ENCODE results near the gene KICS2. TPM values are rescaled to one million over a fixed set of nuclear protein-coding genes. Genes with fewer than 3 reads are reported as not detected.
"Not testable (repeated sequence)": the region's sequence is repeated elsewhere in the genome, so short reads cannot be mapped to it uniquely, and the experiment has no call there.

The KICS2 gene
- polyA plus RNA-seq, 3 donors = 2.7 to 5.5 (median 3.5) TPM

- H3K79me2 ChIP-seq (ENCODE audit: insufficient read depth, low read length) = no peaks in the 10 kb centered on the region
- H3K9me3 Mint-ChIP-seq = peaks cover 0 to 7% (median 3%) of the 10 kb centered on the region in 7 donors
- no peak for TF ChIP-seq CTCF (IDR thresholded peaks at IDR 0.05)
- H3K27me3 Mint-ChIP-seq (ENCODE audit: low read depth in 3 of 3) = no peaks in the 10 kb centered on the region
- no peak overlapping the region for H3K9ac ChIP-seq (ENCODE audit: insufficient read depth, low read length, poor library complexity, severe bottlenecking)
- peaks cover 5 to 6% of the 10 kb centered on the region in 2 donors for H3K9me3 ChIP-seq (replicated peaks in 1 of 2; ENCODE audit: control insufficient read depth in 1 of 2, insufficient read depth in 1 of 2, low read length in 2 of 2)
- no peak overlapping the region for H3K4me3 ChIP-seq (replicated peaks in 1 of 3; ENCODE audit: low read depth in 2 of 3, low read length in 3 of 3)
- no peak overlapping the region for H3K4me2 ChIP-seq (replicated peaks; ENCODE audit: extremely low read depth, low read length, poor library complexity, severe bottlenecking)
- 51% methylated on average over 4 of the region's 7 CpGs for WGBS (ENCODE audit: insufficient coverage)
- H4K20me1 ChIP-seq (ENCODE audit: insufficient read depth, low read length) = no peaks in the 10 kb centered on the region
- H3K36me3 Mint-ChIP-seq = peaks cover 22 to 24% of the 10 kb centered on the region in 2 donors
- no peak overlapping the region for H3K27ac Mint-ChIP-seq
- H3K4me1 Mint-ChIP-seq = no peaks in the 10 kb centered on the region
- DNase-seq = no peak
- no peak overlapping the region for H3K4me3 Mint-ChIP-seq
- H2AFZ ChIP-seq (ENCODE audit: insufficient read depth, low read depth, low read length, poor library complexity, severe bottlenecking) = no peak overlapping the region
- intact Hi-C loops (cut with micrococcal nuclease) = no loop called here
- H3K27ac ChIP-seq (ENCODE audit: low read depth in 1 of 2, low read length in 2 of 2) = no peak overlapping the region
- no peaks in the 10 kb centered on the region for H3K36me3 ChIP-seq (replicated peaks in 1 of 2; ENCODE audit: control insufficient read depth in 1 of 2, insufficient read depth in 2 of 2, low read length in 2 of 2)
- no peaks in the 10 kb centered on the region for H3K27me3 ChIP-seq (ENCODE audit: control insufficient read depth in 2 of 2, insufficient read depth in 2 of 2, low read length in 2 of 2)
- no peaks in the 10 kb centered on the region for H3K4me1 ChIP-seq (ENCODE audit: control insufficient read depth in 1 of 2, insufficient read depth in 2 of 2, low read length in 2 of 2)
Observed at GRCh38 chr12:64203775-64204174, 18.3 kb downstream of the KICS2 start.

- intact Hi-C loops (cut with micrococcal nuclease) = no loop called here
- Histone ChIP-seq H3K36me3 (replicated peaks in 1 of 2; ENCODE audit: control insufficient read depth in 1 of 2, insufficient read depth in 2 of 2, low read length in 2 of 2) (no peaks in the 10 kb centered on the region), H2AFZ (ENCODE audit: insufficient read depth, low read depth, low read length, poor library complexity, severe bottlenecking) (no peak overlapping the region), H3K4me3 (replicated peaks in 1 of 3; ENCODE audit: low read depth in 2 of 3, low read length in 3 of 3) (no peak overlapping the region), H3K27me3 (ENCODE audit: control insufficient read depth in 2 of 2, insufficient read depth in 2 of 2, low read length in 2 of 2) (no peaks in the 10 kb centered on the region), H3K9ac (ENCODE audit: insufficient read depth, low read length, poor library complexity, severe bottlenecking) (no peak overlapping the region), H3K9me3 (replicated peaks in 1 of 2; ENCODE audit: control insufficient read depth in 1 of 2, insufficient read depth in 1 of 2, low read length in 2 of 2) (peaks cover 5 to 6% of the 10 kb centered on the region in 2 donors), H3K4me2 (replicated peaks; ENCODE audit: extremely low read depth, low read length, poor library complexity, severe bottlenecking) (no peak overlapping the region), H3K27ac (ENCODE audit: low read depth in 1 of 2, low read length in 2 of 2) (no peak overlapping the region), H4K20me1 (ENCODE audit: insufficient read depth, low read length) (no peaks in the 10 kb centered on the region), H3K79me2 (ENCODE audit: insufficient read depth, low read length) (no peaks in the 10 kb centered on the region), H3K4me1 (ENCODE audit: control insufficient read depth in 1 of 2, insufficient read depth in 2 of 2, low read length in 2 of 2) (no peaks in the 10 kb centered on the region)
- H3K27me3 Mint-ChIP-seq (ENCODE audit: low read depth in 3 of 3) = no peaks in the 10 kb centered on the region
- H3K4me3 Mint-ChIP-seq = no peak overlapping the region
- no peak for TF ChIP-seq CTCF (IDR thresholded peaks at IDR 0.05)
- peak overlapping the region in 1 of 7 donors; percentile 10 for H3K27ac Mint-ChIP-seq
- WGBS (ENCODE audit: insufficient coverage) = 88% methylated on average over 1 of the region's 5 CpGs
- no peaks in the 10 kb centered on the region for H3K4me1 Mint-ChIP-seq
- no peak for DNase-seq
- peaks cover 0 to 7% (median 3%) of the 10 kb centered on the region in 7 donors for H3K9me3 Mint-ChIP-seq
- peaks cover 20 to 22% of the 10 kb centered on the region in 2 donors for H3K36me3 Mint-ChIP-seq
Observed at GRCh38 chr12:64203036-64203435, 19.1 kb downstream of the KICS2 start.

GRCh38 chr12:64195841-64196240 is 26.3 kb downstream of the KICS2 start:
- no CpG with 5 or more reads among the region's 15 CpGs for WGBS (ENCODE audit: insufficient coverage)
- H3K9me3 Mint-ChIP-seq; H2AFZ ChIP-seq (ENCODE audit: insufficient read depth, low read depth, low read length, poor library complexity, severe bottlenecking); DNase-seq; H3K79me2 ChIP-seq (ENCODE audit: insufficient read depth, low read length); intact Hi-C loops (cut with micrococcal nuclease); H3K27me3 Mint-ChIP-seq (ENCODE audit: low read depth in 3 of 3); H3K4me3 Mint-ChIP-seq; H3K27me3 ChIP-seq (ENCODE audit: control insufficient read depth in 2 of 2, insufficient read depth in 2 of 2, low read length in 2 of 2); H3K27ac ChIP-seq (ENCODE audit: low read depth in 1 of 2, low read length in 2 of 2); H3K9ac ChIP-seq (ENCODE audit: insufficient read depth, low read length, poor library complexity, severe bottlenecking); H3K4me1 ChIP-seq (ENCODE audit: control insufficient read depth in 1 of 2, insufficient read depth in 2 of 2, low read length in 2 of 2); H3K4me3 ChIP-seq (replicated peaks in 1 of 3; ENCODE audit: low read depth in 2 of 3, low read length in 3 of 3); H3K4me1 Mint-ChIP-seq; H3K27ac Mint-ChIP-seq; H4K20me1 ChIP-seq (ENCODE audit: insufficient read depth, low read length); H3K4me2 ChIP-seq (replicated peaks; ENCODE audit: extremely low read depth, low read length, poor library complexity, severe bottlenecking); H3K9me3 ChIP-seq (replicated peaks in 1 of 2; ENCODE audit: control insufficient read depth in 1 of 2, insufficient read depth in 1 of 2, low read length in 2 of 2): not testable (repeated sequence)
- H3K36me3 ChIP-seq (replicated peaks in 1 of 2; ENCODE audit: control insufficient read depth in 1 of 2, insufficient read depth in 2 of 2, low read length in 2 of 2) = peaks cover 3 to 13% of the 10 kb centered on the region in 2 donors
- peaks cover 16 to 22% of the 10 kb centered on the region in 2 donors for H3K36me3 Mint-ChIP-seq
